Measurements from ENCODE around the gene PTTG1IP.

GRCh38 chr21:44901391-44902074 lies 28.0 kb upstream of the PTTG1IP start:
- no peak for TF ChIP-seq JUNB (IDR thresholded peaks at IDR 0.05)
- TF ChIP-seq NFYB (IDR thresholded peaks at IDR 0.05; ENCODE audit: insufficient read depth, low read depth, low read length) = no peak
- no peak for TF ChIP-seq CTCF (IDR thresholded peaks at IDR 0.05 in 2 of 3, conservative IDR thresholded peaks at IDR 0.05 in 1 of 3; ENCODE audit: control insufficient read depth in 2 of 3, extremely low read depth in 1 of 3, insufficient read depth in 1 of 3, low read depth in 3 of 3, low read length in 3 of 3)
- TF ChIP-seq, protein P1, sequence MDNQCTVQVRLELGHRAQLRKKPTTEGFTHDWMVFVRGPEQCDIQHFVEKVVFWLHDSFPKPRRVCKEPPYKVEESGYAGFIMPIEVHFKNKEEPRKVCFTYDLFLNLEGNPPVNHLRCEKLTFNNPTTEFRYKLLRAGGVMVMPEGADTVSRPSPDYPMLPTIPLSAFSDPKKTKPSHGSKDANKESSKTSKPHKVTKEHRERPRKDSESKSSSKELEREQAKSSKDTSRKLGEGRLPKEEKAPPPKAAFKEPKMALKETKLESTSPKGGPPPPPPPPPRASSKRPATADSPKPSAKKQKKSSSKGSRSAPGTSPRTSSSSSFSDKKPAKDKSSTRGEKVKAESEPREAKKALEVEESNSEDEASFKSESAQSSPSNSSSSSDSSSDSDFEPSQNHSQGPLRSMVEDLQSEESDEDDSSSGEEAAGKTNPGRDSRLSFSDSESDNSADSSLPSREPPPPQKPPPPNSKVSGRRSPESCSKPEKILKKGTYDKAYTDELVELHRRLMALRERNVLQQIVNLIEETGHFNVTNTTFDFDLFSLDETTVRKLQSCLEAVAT (IDR thresholded peaks at IDR 0.05) = no peak
- TF ChIP-seq NRF1 (conservative IDR thresholded peaks at IDR 0.05; ENCODE audit: low read depth, low read length) = no peak
- TF ChIP-seq, protein P2, sequence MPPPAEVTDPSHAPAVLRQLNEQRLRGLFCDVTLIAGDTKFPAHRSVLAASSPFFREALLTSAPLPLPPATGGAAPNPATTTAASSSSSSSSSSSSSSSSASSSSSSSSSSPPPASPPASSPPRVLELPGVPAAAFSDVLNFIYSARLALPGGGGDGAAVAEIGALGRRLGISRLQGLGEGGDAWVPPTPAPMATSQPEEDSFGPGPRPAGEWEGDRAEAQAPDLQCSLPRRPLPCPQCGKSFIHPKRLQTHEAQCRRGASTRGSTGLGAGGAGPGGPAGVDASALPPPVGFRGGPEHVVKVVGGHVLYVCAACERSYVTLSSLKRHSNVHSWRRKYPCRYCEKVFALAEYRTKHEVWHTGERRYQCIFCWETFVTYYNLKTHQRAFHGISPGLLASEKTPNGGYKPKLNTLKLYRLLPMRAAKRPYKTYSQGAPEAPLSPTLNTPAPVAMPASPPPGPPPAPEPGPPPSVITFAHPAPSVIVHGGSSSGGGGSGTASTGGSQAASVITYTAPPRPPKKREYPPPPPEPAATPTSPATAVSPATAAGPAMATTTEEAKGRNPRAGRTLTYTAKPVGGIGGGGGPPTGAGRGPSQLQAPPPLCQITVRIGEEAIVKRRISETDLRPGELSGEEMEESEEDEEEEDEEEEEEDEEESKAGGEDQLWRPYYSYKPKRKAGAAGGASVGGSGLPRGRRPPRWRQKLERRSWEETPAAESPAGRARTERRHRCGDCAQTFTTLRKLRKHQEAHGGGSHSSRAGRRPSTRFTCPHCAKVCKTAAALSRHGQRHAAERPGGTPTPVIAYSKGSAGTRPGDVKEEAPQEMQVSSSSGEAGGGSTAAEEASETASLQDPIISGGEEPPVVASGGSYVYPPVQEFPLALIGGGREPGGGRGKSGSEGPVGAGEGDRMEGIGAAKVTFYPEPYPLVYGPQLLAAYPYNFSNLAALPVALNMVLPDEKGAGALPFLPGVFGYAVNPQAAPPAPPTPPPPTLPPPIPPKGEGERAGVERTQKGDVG (CRISPR knock-in tag; IDR thresholded peaks at IDR 0.05) = no peak
- no peak for TF ChIP-seq NBN (IDR thresholded peaks at IDR 0.05)
- TF ChIP-seq YY1 (IDR thresholded peaks at IDR 0.05; ENCODE audit: low read depth, low read length) = no peak
- TF ChIP-seq EP300 (IDR thresholded peaks at IDR 0.05; ENCODE audit: borderline replicate concordance in 1 of 2, control insufficient read depth in 1 of 2, low read depth in 2 of 2, low read length in 2 of 2) = no peak
- TF ChIP-seq EZH2 (IDR thresholded peaks at IDR 0.05; ENCODE audit: borderline replicate concordance, control insufficient read depth, low read depth, low read length) = no peak
- TF ChIP-seq POLR2AphosphoS5 (IDR thresholded peaks at IDR 0.05; ENCODE audit: low read length) = no peak
- TF ChIP-seq TCF3 (IDR thresholded peaks at IDR 0.05; ENCODE audit: borderline replicate concordance, insufficient read depth, low read depth, low read length) = peak; percentile 17; the same call in 1 of the 2 replicates
- no peak for TF ChIP-seq RELA (IDR thresholded peaks at IDR 0.05; ENCODE audit: borderline replicate concordance, partially characterized antibody)
- TF ChIP-seq SP1 (IDR thresholded peaks at IDR 0.05; ENCODE audit: low read depth, low read length) = no peak
